Heart left ventricle (tissue), 16 donors: ENCODE results near the gene ARL3. TPM values are rescaled to one million over a fixed set of nuclear protein-coding genes. Genes with fewer than 3 reads are reported as not detected.

ENCODE experiments used
- ATAC-seq, 4 donors: fragments of 200-7000 bp; cut with Tn5 transposase; one replicate each; pipeline ENCODE4 v1.9.1; 2020 to 2022; ENCODE audit warnings: moderate library complexity in 4 of 4, mild to moderate bottlenecking in 3 of 4, moderate number of reproducible peaks in 1 of 4
- DNase-seq, 5 donors: peaks; one replicate each; pipeline ENCODE4 v3.0.0-alpha.2; 2020
- H3K27ac ChIP-seq, 12 donors: fragments of 200-600 bp; sonication (generic) in 4 of 12; one replicate each; pipeline versions ENCODE4 v1.5.0 to v1.8.0; 2016 to 2022; ENCODE audit warnings: mild to moderate bottlenecking in 2 of 12
- H3K27me3 ChIP-seq, 9 donors: fragments of 200-600 bp; sonication (generic) in 2 of 9; one replicate each; pipeline versions ENCODE4 v1.5.1 to v1.8.0; 2016 to 2022; ENCODE audit warnings: mild to moderate bottlenecking in 3 of 9
- H3K36me3 ChIP-seq, 9 donors: fragments of 200-600 bp; sonication (generic) in 2 of 9; one replicate each; pipeline versions ENCODE4 v1.5.0 to v1.8.0; 2018 to 2022; ENCODE audit warnings: mild to moderate bottlenecking in 2 of 9
- H3K4me1 ChIP-seq, 12 donors: fragments of 200-600 bp; sonication (generic) in 4 of 12; one replicate each; pipeline versions ENCODE4 v1.5.0 to v1.8.0; 2016 to 2022; ENCODE audit warnings: mild to moderate bottlenecking in 3 of 12
- H3K4me3 ChIP-seq, 12 donors: fragments of 200-600 bp; sonication (generic) in 4 of 12; one replicate each; pipeline versions ENCODE4 v1.5.0 to v1.8.0; 2017 to 2022; ENCODE audit warnings: mild to moderate bottlenecking in 9 of 12, moderate library complexity in 4 of 12
- H3K9me3 ChIP-seq, 12 donors: fragments of 200-600 bp; sonication (generic) in 4 of 12; one replicate each; pipeline versions ENCODE4 v1.5.0 to v1.8.0; 2016 to 2022; ENCODE audit warnings: mild to moderate bottlenecking in 1 of 12
- POLR2A ChIP-seq, 2 donors: fragments of 450-650 bp; IDR thresholded peaks; one replicate each; pipeline ENCODE4 v1.6.1; 2017; ENCODE audit warnings: antibody characterized with exemption in 2 of 2, mild to moderate bottlenecking in 2 of 2, moderate library complexity in 2 of 2
- WGBS, 4 donors: extraction: QIAGEN DNeasy Blood & Tissue Kit in 2 of 4; methylation state at CpG; one replicate each; pipeline versions ENCODE4 v1.1.5 to v1.1.7; 2013 to 2018; 5-methylcytosine and 5-hydroxymethylcytosine counted together
- intact Hi-C, 10 donors: fragments of 100-400 bp; cut with DNase I; formaldehyde crosslinking; loops; one replicate each; pipeline versions ENCODE4 v1.11.1 to v1.14.2; 2022
- polyA plus RNA-seq, 2 donors: library from polyadenylated mRNA; stranded (reverse); fragments of 200-250 nt; gene quantifications; one replicate each; pipeline ENCODE4 v1.2.3, GENCODE V29; 2013
- total RNA-seq, 9 donors: library from RNA; depleted of rRNA in 2 of 9; stranded (reverse); fragments of >200 nt in 2 of 9; fragmentation: NEBNext Ultra II Directional in 3 of 9; extraction: Animal tissue kit (Norgen Biotek cat#: 25700) in 3 of 9; gene quantifications; one replicate each; pipeline versions ENCODE4 v1.1.0 to v1.2.4, GENCODE V29; 2016 to 2023
- TF ChIP-seq, protein P1 (sequence below), 12 donors: fragments of 200-600 bp; sonication (generic) in 4 of 12; IDR thresholded peaks; one replicate each; pipeline versions ENCODE4 v1.5.0 to v1.8.0; 2018 to 2022; ENCODE audit warnings: antibody characterized with exemption in 12 of 12, mild to moderate bottlenecking in 5 of 12
- donor health status: ischemic (EF 13 %, LVEDD 7.1; RV severe dilation, severe dysfunction).
- donor health status: healthy with polysubstance abuse.
- donor health status: DM: no; HTN: yes; CAD: no.
- donor health status: DM: no; HTN: no; CAD: no.
- donor health status: ischemic (EF 25% LVEDD 6.9; RV normal size, moderate dysfunction).
- donor health status: ischemic (EF 25% LVEDD 5.7; RV mildly dilated, moderate dysfunction).
- donor health status: healthy.
- donor health status: DM: yes; HTN: yes; CAD: no.
- donor health status: ischemic (EF 35%, LVEDD 5.7; RV mildly dilated, moderate dysfunction).
- donor health status: nonischemic (EF 11% LVEDD 7.7; RV severe dilation, severe dysfunction).
- donor health status: DM: yes; HTN: yes; CAD: no.
- donor health status: PGD.
- donor health status: ischemic (EF 29% LVEDD 5.4; RV normal size, mild dysfunction).
- donor health status: nonischemic (EF 23%, LVEDD 6.1; RV moderate dilation, normal function).

The ARL3 gene
- total and polyA plus RNA-seq, 11 donors: 5.8 to 19.3 (median 12.6) TPM

GRCh38 chr10:102628451-102628911 lies 85.7 kb downstream of the ARL3 start:
- H3K27me3 ChIP-seq: no peaks in the 10 kb centered on the region
- peaks cover 0 to 20% (median 8%) of the 10 kb centered on the region in 9 donors for H3K36me3 ChIP-seq
- WGBS, 4 donors: 19 to 34% (median 25%) methylated on average over 11 of the region's 11 CpGs
- peaks cover 19 to 88% (median 74%) of the 10 kb centered on the region in 12 donors for H3K4me1 ChIP-seq
- TF ChIP-seq, protein P1, sequence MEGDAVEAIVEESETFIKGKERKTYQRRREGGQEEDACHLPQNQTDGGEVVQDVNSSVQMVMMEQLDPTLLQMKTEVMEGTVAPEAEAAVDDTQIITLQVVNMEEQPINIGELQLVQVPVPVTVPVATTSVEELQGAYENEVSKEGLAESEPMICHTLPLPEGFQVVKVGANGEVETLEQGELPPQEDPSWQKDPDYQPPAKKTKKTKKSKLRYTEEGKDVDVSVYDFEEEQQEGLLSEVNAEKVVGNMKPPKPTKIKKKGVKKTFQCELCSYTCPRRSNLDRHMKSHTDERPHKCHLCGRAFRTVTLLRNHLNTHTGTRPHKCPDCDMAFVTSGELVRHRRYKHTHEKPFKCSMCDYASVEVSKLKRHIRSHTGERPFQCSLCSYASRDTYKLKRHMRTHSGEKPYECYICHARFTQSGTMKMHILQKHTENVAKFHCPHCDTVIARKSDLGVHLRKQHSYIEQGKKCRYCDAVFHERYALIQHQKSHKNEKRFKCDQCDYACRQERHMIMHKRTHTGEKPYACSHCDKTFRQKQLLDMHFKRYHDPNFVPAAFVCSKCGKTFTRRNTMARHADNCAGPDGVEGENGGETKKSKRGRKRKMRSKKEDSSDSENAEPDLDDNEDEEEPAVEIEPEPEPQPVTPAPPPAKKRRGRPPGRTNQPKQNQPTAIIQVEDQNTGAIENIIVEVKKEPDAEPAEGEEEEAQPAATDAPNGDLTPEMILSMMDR (IDR thresholded peaks at IDR 0.05): peak in 7 of 12 donors; percentile 15 to 49 (median 23)
- no peak for TF ChIP-seq POLR2A (IDR thresholded peaks at IDR 0.05)
- peak; percentile 34 to 63 (median 48) for ATAC-seq
- H3K9me3 ChIP-seq: no peaks in the 10 kb centered on the region
- H3K4me3 ChIP-seq: no peak overlapping the region
- peak; percentile 79 to 90 (median 85) for DNase-seq
- H3K27ac ChIP-seq: peak overlapping the region; percentile 71 to 96 (median 86)
- intact Hi-C loops: no loop called here

GRCh38 chr10:102627736-102628293 lies 86.4 kb downstream of the ARL3 start:
- Histone ChIP-seq H3K4me1 (peaks cover 12 to 81% (median 67%) of the 10 kb centered on the region in 12 donors), H3K27me3 (no peaks in the 10 kb centered on the region), H3K36me3 (peaks cover 0 to 20% (median 8%) of the 10 kb centered on the region in 9 donors), H3K27ac (peak overlapping the region; percentile 71 to 96 (median 86)), H3K9me3 (no peaks in the 10 kb centered on the region), H3K4me3 (no peak overlapping the region)
- intact Hi-C loops: no loop called here
- peak; percentile 14 to 64 (median 49) for ATAC-seq
- peak in 4 of 5 donors; percentile 57 to 71 (median 62) for DNase-seq
- 10 to 38% (median 32%) methylated on average over 5 to 9 of the region's 9 CpGs for WGBS, 4 donors
- TF ChIP-seq, protein P1 (IDR thresholded peaks at IDR 0.05): no peak
- TF ChIP-seq POLR2A (IDR thresholded peaks at IDR 0.05): no peak

- intact Hi-C loops: no loop called here
- DNase-seq: peak in 2 of 5 donors; percentile 25 to 42
Observed at GRCh38 chr10:102627291-102627735, 86.9 kb downstream of the ARL3 start.

More at GRCh38 chr10:102627291-102627735, 86.9 kb downstream of the ARL3 start:
- peak in 3 of 4 donors; percentile 3 to 13 (median 8) for ATAC-seq
- 52 to 68% (median 60%) methylated on average over 11 to 12 of the region's 12 CpGs for WGBS, 4 donors
- Histone ChIP-seq H3K27ac (peak overlapping the region; percentile 71 to 96 (median 86)), H3K27me3 (no peaks in the 10 kb centered on the region), H3K9me3 (no peaks in the 10 kb centered on the region), H3K4me3 (no peak overlapping the region), H3K4me1 (peaks cover 11 to 76% (median 65%) of the 10 kb centered on the region in 12 donors), H3K36me3 (peaks cover 0 to 20% (median 8%) of the 10 kb centered on the region in 9 donors)
- TF ChIP-seq, protein P1 (IDR thresholded peaks at IDR 0.05): no peak
- TF ChIP-seq POLR2A (IDR thresholded peaks at IDR 0.05): no peak
